Endothelial cell of umbilical vein (primary cell): Measurements from ENCODE around the gene AIF1L. TPM values are rescaled to one million over a fixed set of nuclear protein-coding genes. Genes with fewer than 3 reads are reported as not detected.

Experiments
- BruUV-seq: library from RNA; stranded (reverse); fragments of 400-500 nt; replicated peaks from 2 replicates; lab custom pipeline; 2021; lab: Mats Ljungman, UMichigan
- CTCF ChIA-PET: fragments of 300-600, 350-600 bp; sonication (Branson Sonifier 250); formaldehyde crosslinking; loops from one replicate; lab custom pipeline; 2021; ENCODE audit warnings: antibody characterized with exemption, inconsistent platforms; lab: Charles Lee
- POLR2A ChIA-PET: fragments of 300-600, 350-600 bp; sonication (Branson Sonifier 250); formaldehyde crosslinking; loops from one replicate; lab custom pipeline; 2021; ENCODE audit warnings: antibody characterized with exemption, inconsistent platforms; lab: Charles Lee
- DNase-seq: peaks from one replicate; pipeline ENCODE4 v3.0.0-alpha.2; 2011; ENCODE audit warnings: low read depth, low spot score
- FAIRE-seq: peaks from 2 replicates; lab custom pipeline; 2011; peaks lifted over from hg19 to GRCh38; lab: Jason Lieb, UNC
- H2AFZ ChIP-seq: 2 replicates; pipeline ENCODE4 v1.6.0; 2012; ENCODE audit warnings: low read depth, low read length, control low read depth, inconsistent platforms
- H3K27ac ChIP-seq: 2 replicates; pipeline ENCODE4 v1.5.1; 2011; ENCODE audit warnings: low read depth, mild to moderate bottlenecking, control low read depth, low read length, moderate library complexity; ENCODE audit not compliant: insufficient read depth
- H3K27me3 ChIP-seq, 2 experiments: 2 replicates each; pipeline versions ENCODE4 v1.6.0 to v1.6.1; 2011; ENCODE audit warnings: low read length in 2 of 2, mixed read lengths in 1 of 2; ENCODE audit not compliant: control insufficient read depth in 2 of 2, insufficient read depth in 2 of 2
- H3K36me3 ChIP-seq, 2 experiments: 2 replicates in 1 of 2; 3 replicates in 1 of 2; pipeline ENCODE4 v1.5.1; 2011; ENCODE audit warnings: low read length in 2 of 2, mild to moderate bottlenecking in 1 of 2, moderate library complexity in 1 of 2; ENCODE audit not compliant: control insufficient read depth in 2 of 2, insufficient read depth in 2 of 2; ENCODE audit errors: extremely low read depth in 1 of 2
- H3K4me1 ChIP-seq: 3 replicates; pipeline ENCODE4 v1.5.1; 2011; ENCODE audit warnings: mild to moderate bottlenecking, low read length; ENCODE audit not compliant: control insufficient read depth, insufficient read depth; ENCODE audit errors: extremely low read depth
- H3K4me2 ChIP-seq: 2 replicates; pipeline ENCODE4 v1.6.1; 2011; ENCODE audit warnings: low read length, control low read depth, mixed read lengths; ENCODE audit not compliant: insufficient read depth
- H3K4me3 ChIP-seq, 3 experiments: fragments of 200-600 bp in 1 of 3; sonication (generic), shearing (Covaris generic) in 1 of 3; replicated peaks in 1 of 3; 2 replicates each; pipeline ENCODE4 v1.5.1; 2011 to 2016; ENCODE audit warnings: control low read depth in 3 of 3, low read length in 3 of 3, mild to moderate bottlenecking in 2 of 3, inconsistent platforms in 1 of 3, low read depth in 1 of 3, moderate library complexity in 1 of 3; ENCODE audit not compliant: insufficient read depth in 1 of 3
- H3K79me2 ChIP-seq: 2 replicates; pipeline ENCODE4 v1.6.0; 2012; ENCODE audit warnings: low read length, inconsistent platforms; ENCODE audit not compliant: control insufficient read depth, insufficient read depth
- H3K9ac ChIP-seq: replicated peaks from 2 replicates; pipeline ENCODE3; 2011; ENCODE audit warnings: low read length, control low read depth; ENCODE audit not compliant: insufficient read depth; ENCODE audit errors: extremely low read depth
- H3K9me1 ChIP-seq: replicated peaks from 3 replicates; pipeline ENCODE4 v1.6.0; 2011; ENCODE audit warnings: mild to moderate bottlenecking, low read length; ENCODE audit not compliant: control insufficient read depth, insufficient read depth; ENCODE audit errors: extremely low read depth
- H3K9me3 ChIP-seq: replicated peaks from 2 replicates; pipeline ENCODE4 v1.5.1; 2012; ENCODE audit warnings: low read length, inconsistent platforms; ENCODE audit not compliant: control insufficient read depth, insufficient read depth
- H4K20me1 ChIP-seq: replicated peaks from 2 replicates; pipeline ENCODE3; 2011; ENCODE audit warnings: mild to moderate bottlenecking, low read length; ENCODE audit not compliant: control insufficient read depth, insufficient read depth; ENCODE audit errors: extremely low read depth
- EZH2 ChIP-seq: IDR thresholded peaks from 2 replicates; pipeline ENCODE4 v1.6.1; 2012; ENCODE audit warnings: borderline replicate concordance, low read depth, mild to moderate bottlenecking, moderate library complexity, low read length, inconsistent platforms; ENCODE audit not compliant: severe bottlenecking
- FOS ChIP-seq: IDR thresholded peaks from 2 replicates; pipeline ENCODE4 v1.6.1; 2011; ENCODE audit warnings: mild to moderate bottlenecking, low read length, moderate library complexity, borderline replicate concordance; ENCODE audit not compliant: insufficient read depth
- GATA2 ChIP-seq: IDR thresholded peaks from 2 replicates; pipeline ENCODE4 v1.7.0; 2011; ENCODE audit warnings: low read depth, mild to moderate bottlenecking, moderate library complexity, mixed read lengths, low read length; ENCODE audit not compliant: insufficient read length, insufficient read depth
- JUN ChIP-seq: IDR thresholded peaks from 2 replicates; pipeline ENCODE4 v1.6.1; 2011; ENCODE audit warnings: borderline replicate concordance, low read depth; ENCODE audit not compliant: insufficient read length, insufficient read depth
- MAX ChIP-seq: IDR thresholded peaks from 2 replicates; pipeline ENCODE4 v1.6.1; 2011; ENCODE audit not compliant: insufficient read depth, insufficient read length
- MYC ChIP-seq: IDR thresholded peaks from one replicate; pipeline ENCODE4 v1.6.1; 2011; ENCODE audit warnings: mild to moderate bottlenecking, low read depth, low read length
- POLR2A ChIP-seq: IDR thresholded peaks from 2 replicates; pipeline ENCODE4 v1.6.1; 2012; ENCODE audit warnings: low read depth, mild to moderate bottlenecking, control low read depth, low read length
- POLR2AphosphoS5 ChIP-seq: IDR thresholded peaks from 2 replicates; pipeline ENCODE4 v1.6.1; 2012; ENCODE audit warnings: low read depth, mild to moderate bottlenecking, control low read depth, low read length, moderate library complexity; ENCODE audit not compliant: insufficient read depth
- dilution Hi-C: fragments of 300-500 bp; cut with MboI; formaldehyde crosslinking; loops from one replicate; pipeline ENCODE4 v1.15.0; 2019; ENCODE audit warnings: low sequenced_read_pairs; ENCODE audit not compliant: extremely low pct_ligation_motif_present
- intact Hi-C: fragments of 100-400 bp; cut with micrococcal nuclease; formaldehyde crosslinking; loops from one replicate; pipeline ENCODE4 v1.10.0; 2022
- polyA plus RNA-seq, 4 experiments: library from polyadenylated mRNA; depleted of rRNA in 3 of 4; stranded (reverse) in 3 of 4; unstranded in 1 of 4; fragments of >200 nt; gene quantifications; 2 replicates each; pipeline versions ENCODE4 v1.2.1 to v1.2.3, GENCODE V29; 2011 to 2012; ENCODE audit warnings: missing spikeins in 1 of 4
- total RNA-seq: library from RNA; stranded (reverse); gene quantifications from 2 replicates; pipeline ENCODE4 v1.2.3, GENCODE V29; 2021
- TF ChIP-seq, protein P1 (sequence below), 2 donors: IDR thresholded peaks; 1 replicate in 1 of 2; 2 replicates in 1 of 2; pipeline ENCODE4 v1.5.1; 2011; ENCODE audit warnings: low read length in 2 of 2, mild to moderate bottlenecking in 2 of 2, moderate library complexity in 2 of 2, control low read depth in 1 of 2, inconsistent platforms in 1 of 2, low read depth in 1 of 2; ENCODE audit not compliant: insufficient read depth in 1 of 2; ENCODE audit errors: extremely low read depth in 1 of 2

The AIF1L gene
- total and polyA plus RNA-seq, 2 donors (not counting 3 experiments of a cell fraction or from before 2014, with no cell fraction given) = 17.8 to 39.7 TPM

- FAIRE-seq = no peak
- Histone ChIP-seq H3K27me3 (peaks cover 5 to 10% of the 10 kb centered on the region in 2 experiments), H3K4me3 (no peak overlapping the region), H3K4me2 (no peak overlapping the region), H3K9ac (no peak overlapping the region), H3K9me1 (no peaks in the 10 kb centered on the region), H3K9me3 (no peaks in the 10 kb centered on the region), H3K4me1 (peaks cover 7% of the 10 kb centered on the region), H4K20me1 (no peaks in the 10 kb centered on the region), H3K27ac (no peak overlapping the region), H3K79me2 (no peaks in the 10 kb centered on the region), H2AFZ (no peak overlapping the region), H3K36me3 (no peaks in the 10 kb centered on the region)
- intact Hi-C loops (no loop called here), dilution Hi-C loops (no loop called here)
- no peak for TF ChIP-seq MAX
- TF ChIP-seq, protein P1, sequence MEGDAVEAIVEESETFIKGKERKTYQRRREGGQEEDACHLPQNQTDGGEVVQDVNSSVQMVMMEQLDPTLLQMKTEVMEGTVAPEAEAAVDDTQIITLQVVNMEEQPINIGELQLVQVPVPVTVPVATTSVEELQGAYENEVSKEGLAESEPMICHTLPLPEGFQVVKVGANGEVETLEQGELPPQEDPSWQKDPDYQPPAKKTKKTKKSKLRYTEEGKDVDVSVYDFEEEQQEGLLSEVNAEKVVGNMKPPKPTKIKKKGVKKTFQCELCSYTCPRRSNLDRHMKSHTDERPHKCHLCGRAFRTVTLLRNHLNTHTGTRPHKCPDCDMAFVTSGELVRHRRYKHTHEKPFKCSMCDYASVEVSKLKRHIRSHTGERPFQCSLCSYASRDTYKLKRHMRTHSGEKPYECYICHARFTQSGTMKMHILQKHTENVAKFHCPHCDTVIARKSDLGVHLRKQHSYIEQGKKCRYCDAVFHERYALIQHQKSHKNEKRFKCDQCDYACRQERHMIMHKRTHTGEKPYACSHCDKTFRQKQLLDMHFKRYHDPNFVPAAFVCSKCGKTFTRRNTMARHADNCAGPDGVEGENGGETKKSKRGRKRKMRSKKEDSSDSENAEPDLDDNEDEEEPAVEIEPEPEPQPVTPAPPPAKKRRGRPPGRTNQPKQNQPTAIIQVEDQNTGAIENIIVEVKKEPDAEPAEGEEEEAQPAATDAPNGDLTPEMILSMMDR (IDR thresholded peaks at IDR 0.05; ENCODE audit: extremely low read depth in 1 of 2, insufficient read depth in 1 of 2, low read depth in 1 of 2, low read length in 2 of 2) = no peak
- TF ChIP-seq POLR2AphosphoS5 = no peak
- no peak for TF ChIP-seq EZH2
- no peak for TF ChIP-seq MYC
- no peak for TF ChIP-seq FOS
- no peak for TF ChIP-seq POLR2A
- TF ChIP-seq GATA2 = no peak
- TF ChIP-seq JUN = no peak
- POLR2A ChIA-PET = no interaction called here
- BruUV-seq = no TSS peak
- CTCF ChIA-PET = interaction anchor here (0.9 to 1.8 kb wide), 3 partner anchors 17 to 43 kb away, joined by 3 to 4 read pairs (median 3); no protein-coding TSS in a partner anchor
- DNase-seq = no peak
Measured at GRCh38 chr9:131100445-131100844, 4.1 kb downstream of the AIF1L start.
